ENCODE data around the gene CLIP1.

The CLIP1 gene

DNA sequence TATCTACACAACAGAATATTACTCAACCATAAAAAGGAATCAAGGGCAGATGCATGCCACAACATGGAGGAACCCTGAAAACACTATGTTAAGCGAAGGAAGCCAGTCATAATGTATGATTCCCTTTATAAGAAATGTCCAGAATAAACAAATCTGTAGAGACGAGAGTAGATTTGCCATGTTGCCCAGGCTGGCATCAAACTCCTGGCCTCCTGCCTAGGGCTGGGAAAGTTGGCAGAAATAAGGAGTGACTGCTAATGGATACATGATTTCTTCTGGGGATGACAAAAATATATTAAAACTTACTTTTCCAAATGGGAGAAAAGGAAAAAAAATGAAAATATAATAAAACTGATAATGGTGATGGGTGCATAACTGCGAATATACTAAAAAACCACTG lies 10.9 kb downstream of the CLIP1 start:
- no peak overlapping the region for H3K4me3 ChIP-seq (replicated peaks; ENCODE audit: low read depth, low read length)
- no peaks in the 10 kb centered on the region for H3K36me3 ChIP-seq (ENCODE audit: control insufficient read depth, insufficient read depth, low read length)
- TF ChIP-seq, protein P1, sequence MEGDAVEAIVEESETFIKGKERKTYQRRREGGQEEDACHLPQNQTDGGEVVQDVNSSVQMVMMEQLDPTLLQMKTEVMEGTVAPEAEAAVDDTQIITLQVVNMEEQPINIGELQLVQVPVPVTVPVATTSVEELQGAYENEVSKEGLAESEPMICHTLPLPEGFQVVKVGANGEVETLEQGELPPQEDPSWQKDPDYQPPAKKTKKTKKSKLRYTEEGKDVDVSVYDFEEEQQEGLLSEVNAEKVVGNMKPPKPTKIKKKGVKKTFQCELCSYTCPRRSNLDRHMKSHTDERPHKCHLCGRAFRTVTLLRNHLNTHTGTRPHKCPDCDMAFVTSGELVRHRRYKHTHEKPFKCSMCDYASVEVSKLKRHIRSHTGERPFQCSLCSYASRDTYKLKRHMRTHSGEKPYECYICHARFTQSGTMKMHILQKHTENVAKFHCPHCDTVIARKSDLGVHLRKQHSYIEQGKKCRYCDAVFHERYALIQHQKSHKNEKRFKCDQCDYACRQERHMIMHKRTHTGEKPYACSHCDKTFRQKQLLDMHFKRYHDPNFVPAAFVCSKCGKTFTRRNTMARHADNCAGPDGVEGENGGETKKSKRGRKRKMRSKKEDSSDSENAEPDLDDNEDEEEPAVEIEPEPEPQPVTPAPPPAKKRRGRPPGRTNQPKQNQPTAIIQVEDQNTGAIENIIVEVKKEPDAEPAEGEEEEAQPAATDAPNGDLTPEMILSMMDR (IDR thresholded peaks at IDR 0.05; ENCODE audit: insufficient read depth, low read length, poor library complexity, severe bottlenecking): no peak
- H3K27me3 ChIP-seq (replicated peaks; ENCODE audit: control insufficient read depth, insufficient read depth, low read length): no peaks in the 10 kb centered on the region
- DNase-seq (ENCODE audit: extremely low read depth, insufficient read length): no peak

DNA sequence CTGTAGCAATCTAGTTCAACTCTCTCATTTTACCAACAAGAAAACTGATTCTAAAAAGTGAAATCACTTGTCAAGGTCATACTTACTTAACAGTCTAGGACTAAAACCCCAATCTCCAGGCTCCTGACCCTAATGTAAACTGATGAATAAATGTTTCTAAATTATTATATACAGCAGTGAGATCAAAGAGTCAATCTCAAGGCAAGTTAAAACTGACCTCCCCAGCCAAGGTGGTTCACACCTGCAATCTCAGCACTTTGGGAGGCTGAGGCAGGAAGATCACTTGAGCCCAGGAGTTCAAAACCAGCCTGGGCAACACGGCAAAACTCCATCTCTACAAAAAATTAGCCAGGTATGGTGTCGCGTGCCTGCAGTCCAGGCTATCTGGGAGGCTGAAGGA lies 15.3 kb downstream of the CLIP1 start:
- Histone ChIP-seq H3K27me3 (replicated peaks; ENCODE audit: control insufficient read depth, insufficient read depth, low read length) (no peaks in the 10 kb centered on the region), H3K4me3 (replicated peaks; ENCODE audit: low read depth, low read length) (no peak overlapping the region), H3K36me3 (ENCODE audit: control insufficient read depth, insufficient read depth, low read length) (no peaks in the 10 kb centered on the region)
- DNase-seq (ENCODE audit: extremely low read depth, insufficient read length): no peak
- TF ChIP-seq, protein P1 (IDR thresholded peaks at IDR 0.05; ENCODE audit: insufficient read depth, low read length, poor library complexity, severe bottlenecking): no peak

DNA sequence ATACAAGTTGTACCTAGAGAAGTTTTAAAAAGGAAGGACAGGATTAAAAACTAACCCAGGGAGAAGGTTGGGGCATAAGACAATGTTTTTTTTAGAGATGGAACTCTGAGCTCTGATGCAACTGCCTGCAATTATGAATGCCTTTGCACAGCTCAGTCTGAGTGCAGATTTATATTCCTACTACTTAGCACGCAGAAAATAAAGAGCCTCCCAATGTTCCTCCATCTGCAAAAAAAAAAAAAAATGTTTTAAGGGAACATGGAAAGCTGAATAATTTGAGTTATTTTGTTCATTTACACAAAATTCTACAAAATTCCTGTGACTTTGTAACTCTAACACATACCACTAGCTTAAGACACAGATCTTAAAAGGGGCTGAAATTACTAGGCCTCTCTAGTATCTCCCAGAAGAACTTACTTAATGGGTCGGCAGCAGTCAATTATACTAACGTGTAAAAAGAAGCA lies 15.7 kb downstream of the CLIP1 start:
- DNase-seq (ENCODE audit: extremely low read depth, insufficient read length): no peak
- TF ChIP-seq, protein P1 (IDR thresholded peaks at IDR 0.05; ENCODE audit: insufficient read depth, low read length, poor library complexity, severe bottlenecking): no peak
- H3K27me3 ChIP-seq (replicated peaks; ENCODE audit: control insufficient read depth, insufficient read depth, low read length): no peaks in the 10 kb centered on the region
- H3K36me3 ChIP-seq (ENCODE audit: control insufficient read depth, insufficient read depth, low read length): no peaks in the 10 kb centered on the region
- no peak overlapping the region for H3K4me3 ChIP-seq (replicated peaks; ENCODE audit: low read depth, low read length)

DNA sequence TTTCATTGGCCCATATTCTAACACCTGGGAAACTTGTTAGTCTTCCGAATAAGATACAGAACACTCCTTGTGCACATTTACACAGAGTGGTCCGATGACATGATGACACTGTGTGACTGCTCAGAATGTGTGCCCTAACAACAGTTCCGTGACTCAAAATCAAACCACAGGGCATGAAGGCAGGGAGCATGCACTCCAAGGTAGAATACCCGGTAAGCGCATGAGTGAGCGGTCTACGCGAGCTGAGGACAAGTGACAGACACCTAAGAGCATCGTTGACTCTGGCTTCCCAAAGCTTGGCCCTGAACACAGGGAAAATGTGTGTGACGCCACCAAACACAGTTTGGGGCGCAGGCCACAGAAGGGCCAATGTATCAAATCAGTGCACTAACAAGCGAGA lies 18.6 kb downstream of the CLIP1 start:
- no peaks in the 10 kb centered on the region for H3K36me3 ChIP-seq (ENCODE audit: control insufficient read depth, insufficient read depth, low read length)
- TF ChIP-seq, protein P1 (IDR thresholded peaks at IDR 0.05; ENCODE audit: insufficient read depth, low read length, poor library complexity, severe bottlenecking): no peak
- DNase-seq (ENCODE audit: extremely low read depth, insufficient read length): peak; percentile 64

DNA sequence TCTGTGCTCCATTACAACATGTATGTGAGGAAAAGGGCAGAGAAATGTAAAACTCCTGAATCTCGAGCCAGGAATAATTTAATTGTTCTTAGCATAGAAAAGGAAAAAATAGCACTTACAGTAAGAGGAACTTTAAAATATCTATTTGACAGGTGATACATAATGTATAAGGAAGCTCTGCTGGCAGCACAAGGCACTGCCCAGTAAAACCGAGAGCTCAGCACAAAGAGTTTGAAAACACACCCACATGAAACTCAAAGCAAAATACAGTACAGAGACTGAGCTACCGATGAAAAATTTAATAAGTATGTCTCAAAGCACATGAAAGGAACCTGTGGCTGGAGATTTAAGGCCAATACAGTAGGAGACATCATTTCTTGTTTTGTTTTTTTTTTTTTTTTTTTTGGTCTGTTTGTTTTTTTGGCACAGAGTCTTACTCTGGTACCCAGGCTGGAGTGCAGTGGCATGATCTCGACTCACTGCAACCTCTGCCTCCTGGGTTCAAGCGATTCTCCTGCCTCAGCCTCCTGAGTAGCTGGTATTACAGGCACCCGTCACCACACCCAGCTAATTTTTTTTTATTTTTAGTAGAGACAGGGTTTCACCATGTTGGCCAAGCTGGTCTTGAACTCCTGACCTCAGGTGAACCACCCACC lies 19.2 kb downstream of the CLIP1 start:
- TF ChIP-seq, protein P1 (IDR thresholded peaks at IDR 0.05; ENCODE audit: insufficient read depth, low read length, poor library complexity, severe bottlenecking): no peak
- Histone ChIP-seq H3K36me3 (ENCODE audit: control insufficient read depth, insufficient read depth, low read length) (no peaks in the 10 kb centered on the region), H3K4me3 (replicated peaks; ENCODE audit: low read depth, low read length) (no peak overlapping the region; the same call in 1 of the 2 replicates), H3K27me3 (replicated peaks; ENCODE audit: control insufficient read depth, insufficient read depth, low read length) (no peaks in the 10 kb centered on the region)
- DNase-seq (ENCODE audit: extremely low read depth, insufficient read length): no peak

More for the DNA sequence above, 18.6 kb downstream of the CLIP1 start:
- Histone ChIP-seq H3K27me3 (replicated peaks; ENCODE audit: control insufficient read depth, insufficient read depth, low read length) (no peaks in the 10 kb centered on the region), H3K4me3 (replicated peaks; ENCODE audit: low read depth, low read length) (peak overlapping the region; percentile 43)

Measured in GM06990 (cell line).